H9 (cell line): ENCODE results near the gene NUP210. TPM values are rescaled to one million over a fixed set of nuclear protein-coding genes. Genes with fewer than 3 reads are reported as not detected.
A peak's percentile ranks its signal among the peaks of the same experiment; 100 is the strongest.

Source experiments
- DNase-seq: peaks from one replicate; pipeline ENCODE4 v3.0.0-alpha.2; 2017
- H2AFZ ChIP-seq: one replicate; pipeline ENCODE4 v1.6.1; 2013; ENCODE audit warnings: mild to moderate bottlenecking, low read length, control low read depth, moderate library complexity
- H2AK5ac ChIP-seq: 2 replicates; pipeline ENCODE4 v1.6.1; 2013; ENCODE audit warnings: low read length, control low read depth, mixed read lengths; ENCODE audit not compliant: insufficient read length
- H2BK120ac ChIP-seq: one replicate; pipeline ENCODE4 v1.6.1; 2013; ENCODE audit warnings: low read depth, mild to moderate bottlenecking, low read length, control low read depth, inconsistent platforms; ENCODE audit not compliant: poor library complexity, severe bottlenecking
- H2BK12ac ChIP-seq: 2 replicates; pipeline ENCODE4 v1.6.1; 2013; ENCODE audit warnings: low read length, control low read depth, mixed read lengths, low read depth; ENCODE audit not compliant: insufficient read length
- H2BK15ac ChIP-seq: 2 replicates; pipeline ENCODE4 v1.6.1; 2013; ENCODE audit warnings: low read depth, low read length, control low read depth
- H2BK20ac ChIP-seq: one replicate; pipeline ENCODE4 v1.6.1; 2013; ENCODE audit warnings: low read depth, mild to moderate bottlenecking, low read length, control low read depth, inconsistent platforms; ENCODE audit not compliant: poor library complexity, severe bottlenecking
- H2BK5ac ChIP-seq: 2 replicates; pipeline ENCODE4 v1.6.1; 2013; ENCODE audit warnings: low read length, control low read depth, mixed read lengths; ENCODE audit not compliant: insufficient read length
- H3K14ac ChIP-seq: 2 replicates; pipeline ENCODE4 v1.6.1; 2013; ENCODE audit warnings: low read length, control low read depth; ENCODE audit not compliant: insufficient read depth
- H3K18ac ChIP-seq: 2 replicates; pipeline ENCODE4 v1.6.1; 2013; ENCODE audit warnings: low read depth, mild to moderate bottlenecking, mixed read lengths, low read length, control low read depth; ENCODE audit not compliant: insufficient read length
- H3K23ac ChIP-seq: 2 replicates; pipeline ENCODE4 v1.6.1; 2013; ENCODE audit warnings: low read length, control low read depth, mixed read lengths, low read depth; ENCODE audit not compliant: insufficient read length
- H3K23me2 ChIP-seq: 2 replicates; pipeline ENCODE4 v1.6.1; 2013; ENCODE audit warnings: low read depth, mild to moderate bottlenecking, mixed read lengths, low read length, control low read depth; ENCODE audit not compliant: insufficient read length, poor library complexity, severe bottlenecking
- H3K27ac ChIP-seq: 2 replicates; pipeline ENCODE4 v1.5.1; 2013; ENCODE audit warnings: low read length, control low read depth, mixed read lengths, low read depth; ENCODE audit not compliant: insufficient read length
- H3K27me3 ChIP-seq: 2 replicates; pipeline ENCODE4 v1.6.1; 2013; ENCODE audit warnings: low read length, control low read depth, inconsistent platforms; ENCODE audit not compliant: insufficient read depth
- H3K4ac ChIP-seq: 2 replicates; pipeline ENCODE4 v1.6.1; 2013; ENCODE audit warnings: low read depth, mild to moderate bottlenecking, control low read depth, inconsistent platforms, low read length, moderate library complexity
- H3K4me1 ChIP-seq: 2 replicates; pipeline ENCODE4 v1.6.1; 2013; ENCODE audit warnings: low read length, control low read depth, inconsistent platforms; ENCODE audit not compliant: insufficient read depth
- H3K4me2 ChIP-seq: 2 replicates; pipeline ENCODE4 v1.6.1; 2013; ENCODE audit warnings: low read length, control low read depth, mixed read lengths; ENCODE audit not compliant: insufficient read length, insufficient read depth
- H3K56ac ChIP-seq: 2 replicates; pipeline ENCODE4 v1.6.1; 2013; ENCODE audit warnings: low read depth, mild to moderate bottlenecking, mixed read lengths, low read length, control low read depth; ENCODE audit not compliant: insufficient read length
- H3K79me1 ChIP-seq: 2 replicates; pipeline ENCODE4 v1.6.1; 2013; ENCODE audit warnings: low read depth, mild to moderate bottlenecking, moderate library complexity, low read length, control low read depth, inconsistent platforms; ENCODE audit not compliant: insufficient read depth, poor library complexity, severe bottlenecking
- H3K79me2 ChIP-seq: 2 replicates; pipeline ENCODE4 v1.6.1; 2013; ENCODE audit warnings: low read length, control low read depth, inconsistent platforms; ENCODE audit not compliant: insufficient read depth
- H3K9ac ChIP-seq: 2 replicates; pipeline ENCODE4 v1.6.1; 2013; ENCODE audit warnings: low read length, control low read depth, mixed read lengths; ENCODE audit not compliant: insufficient read length; ENCODE audit errors: extremely low read depth
- H3K9me3 ChIP-seq: one replicate; pipeline ENCODE4 v1.6.1; 2013; ENCODE audit warnings: low read depth, low read length, inconsistent platforms; ENCODE audit not compliant: control insufficient read depth
- H3T11ph ChIP-seq: one replicate; pipeline ENCODE4 v1.6.1; 2013; ENCODE audit warnings: mild to moderate bottlenecking, low read length, control low read depth, inconsistent platforms
- H4K20me1 ChIP-seq: one replicate; pipeline ENCODE4 v1.6.1; 2013; ENCODE audit not compliant: control insufficient read depth, insufficient read length, insufficient read depth
- H4K5ac ChIP-seq: 2 replicates; pipeline ENCODE4 v1.6.1; 2013; ENCODE audit warnings: low read depth, mild to moderate bottlenecking, mixed read lengths, low read length, control low read depth; ENCODE audit not compliant: insufficient read length
- H4K8ac ChIP-seq: replicated peaks from 2 replicates; pipeline ENCODE4 v1.6.1; 2013; ENCODE audit warnings: low read length, control low read depth, mixed read lengths, low read depth; ENCODE audit not compliant: insufficient read length
- H4K91ac ChIP-seq: 2 replicates; pipeline ENCODE4 v1.6.1; 2013; ENCODE audit warnings: low read depth, mild to moderate bottlenecking, moderate library complexity, mixed read lengths, low read length, control low read depth; ENCODE audit not compliant: insufficient read length
- H3K27ac Mint-ChIP-seq, 3 experiments: 2 replicates in 2 of 3; 3 replicates in 1 of 3; pipeline ENCODE4 v1.8.0; 2020 to 2021; ENCODE audit warnings: mixed read lengths in 3 of 3, mild to moderate bottlenecking in 1 of 3, moderate library complexity in 1 of 3
- H3K27me3 Mint-ChIP-seq: 2 replicates; pipeline ENCODE4 v1.8.0; 2021; ENCODE audit warnings: low read depth, mild to moderate bottlenecking, moderate library complexity, mixed read lengths
- H3K36me3 Mint-ChIP-seq, 3 experiments: 2 replicates in 2 of 3; 3 replicates in 1 of 3; pipeline ENCODE4 v1.8.0; 2020 to 2021; ENCODE audit warnings: low read depth in 3 of 3, mixed read lengths in 3 of 3; ENCODE audit not compliant: insufficient read depth in 1 of 3
- H3K4me1 Mint-ChIP-seq, 2 experiments: 2 replicates each; pipeline ENCODE4 v1.8.0; 2020; ENCODE audit warnings: mixed read lengths in 2 of 2
- H3K4me3 Mint-ChIP-seq, 2 experiments: 2 replicates in 1 of 2; 3 replicates in 1 of 2; pipeline ENCODE4 v1.8.0; 2020 to 2021; ENCODE audit warnings: mild to moderate bottlenecking in 2 of 2, mixed read lengths in 2 of 2, moderate library complexity in 1 of 2
- H3K9me3 Mint-ChIP-seq, 2 experiments: 2 replicates in 1 of 2; 3 replicates in 1 of 2; pipeline ENCODE4 v1.8.0; 2020; ENCODE audit warnings: mild to moderate bottlenecking in 2 of 2, mixed read lengths in 2 of 2, moderate library complexity in 1 of 2
- WGBS: extraction: QIAGEN DNeasy Blood & Tissue Kit; methylation state at CpG from one replicate; pipeline ENCODE4 v1.1.7; 2013; ENCODE audit warnings: missing lambda C conversion rate, low lambda C conversion rate, mixed read lengths; ENCODE audit not compliant: insufficient read length; ENCODE audit errors: extremely low coverage; 5-methylcytosine and 5-hydroxymethylcytosine counted together
- total RNA-seq: library from RNA; stranded (reverse); gene quantifications from 2 replicates; pipeline ENCODE4 v1.2.1, GENCODE V29; 2021
- TF ChIP-seq, protein P1 (sequence below): fragments of 200-600 bp; sonication (generic); conservative IDR thresholded peaks from 3 replicates; pipeline ENCODE4 v1.8.0; 2021; ENCODE audit warnings: antibody characterized with exemption, mild to moderate bottlenecking

The NUP210 gene
- total RNA-seq, 1 experiment from 2014 or later: 48.8 TPM

- Histone ChIP-seq H3K56ac (no peak overlapping the region), H2BK120ac (no peak overlapping the region), H3K14ac (no peak overlapping the region), H3K79me1 (no peaks in the 10 kb centered on the region), H3K27me3 (no peaks in the 10 kb centered on the region), H3K4ac (no peak overlapping the region), H3K18ac (no peak overlapping the region), H3K27ac (no peak overlapping the region), H2BK12ac (no peak overlapping the region), H3K9ac (no peak overlapping the region), H2AFZ (no peak overlapping the region), H4K5ac (no peak overlapping the region), H4K91ac (no peak overlapping the region), H2BK15ac (no peak overlapping the region), H3K9me3 (no peaks in the 10 kb centered on the region), H3T11ph (no peak overlapping the region), H2BK20ac (no peak overlapping the region), H2AK5ac (no peak overlapping the region), H3K4me1 (no peaks in the 10 kb centered on the region), H3K23me2 (no peaks in the 10 kb centered on the region), H4K20me1 (no peaks in the 10 kb centered on the region), H4K8ac (no peak overlapping the region), H3K79me2 (no peaks in the 10 kb centered on the region), H3K23ac (no peak overlapping the region), H3K4me2 (no peak overlapping the region), H2BK5ac (no peak overlapping the region)
- Mint-ChIP-seq H3K36me3 (peaks cover 20 to 63% (median 49%) of the 10 kb centered on the region in 3 experiments; a peak in 6 of 7 replicates), H3K27me3 (no peaks in the 10 kb centered on the region), H3K27ac (peak overlapping the region; percentile 44 to 86 (median 79); a peak in 6 of 7 replicates), H3K4me3 (no peak overlapping the region), H3K9me3 (no peaks in the 10 kb centered on the region), H3K4me1 (peaks cover 0 to 5% of the 10 kb centered on the region in 2 experiments; a peak in 2 of 4 replicates)
- TF ChIP-seq, protein P1, sequence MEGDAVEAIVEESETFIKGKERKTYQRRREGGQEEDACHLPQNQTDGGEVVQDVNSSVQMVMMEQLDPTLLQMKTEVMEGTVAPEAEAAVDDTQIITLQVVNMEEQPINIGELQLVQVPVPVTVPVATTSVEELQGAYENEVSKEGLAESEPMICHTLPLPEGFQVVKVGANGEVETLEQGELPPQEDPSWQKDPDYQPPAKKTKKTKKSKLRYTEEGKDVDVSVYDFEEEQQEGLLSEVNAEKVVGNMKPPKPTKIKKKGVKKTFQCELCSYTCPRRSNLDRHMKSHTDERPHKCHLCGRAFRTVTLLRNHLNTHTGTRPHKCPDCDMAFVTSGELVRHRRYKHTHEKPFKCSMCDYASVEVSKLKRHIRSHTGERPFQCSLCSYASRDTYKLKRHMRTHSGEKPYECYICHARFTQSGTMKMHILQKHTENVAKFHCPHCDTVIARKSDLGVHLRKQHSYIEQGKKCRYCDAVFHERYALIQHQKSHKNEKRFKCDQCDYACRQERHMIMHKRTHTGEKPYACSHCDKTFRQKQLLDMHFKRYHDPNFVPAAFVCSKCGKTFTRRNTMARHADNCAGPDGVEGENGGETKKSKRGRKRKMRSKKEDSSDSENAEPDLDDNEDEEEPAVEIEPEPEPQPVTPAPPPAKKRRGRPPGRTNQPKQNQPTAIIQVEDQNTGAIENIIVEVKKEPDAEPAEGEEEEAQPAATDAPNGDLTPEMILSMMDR: no peak
- no CpG with 5 or more reads among the region's 6 CpGs for WGBS
- no peak for DNase-seq
Observed at GRCh38 chr3:13332740-13333139, 87.4 kb downstream of the NUP210 start.
